Activated CD8-positive, alpha-beta memory T cell treated with anti-CD3 and anti-CD28 coated beads, Interleukin-2, amount 50 U/mL, for 1 hour (primary cell): ENCODE data around the gene SMARCA4.
"Not testable (repeated sequence)": the region's sequence is repeated elsewhere in the genome, so short reads cannot be mapped to it uniquely, and the experiment has no call there.

ENCODE experiments used
- DNase-seq: peaks from one replicate; pipeline ENCODE4 v3.0.0-alpha.2; 2020; ENCODE audit errors: extremely low read depth

Gene SMARCA4

GRCh38 chr19:11098327-11098726, 137.5 kb downstream of the SMARCA4 start:
- DNase-seq, result no peak

- no peak for DNase-seq
These were observed 138.0 kb downstream of the SMARCA4 start for GRCh38 chr19:11098861-11099260.

- no peak for DNase-seq
These were observed 139.2 kb downstream of the SMARCA4 start for GRCh38 chr19:11100049-11100448.

GRCh38 chr19:11101057-11101456, 140.2 kb downstream of the SMARCA4 start:
- DNase-seq, result no peak

- no peak for DNase-seq
These were observed 142.1 kb downstream of the SMARCA4 start for GRCh38 chr19:11102944-11103343.

- DNase-seq, result not testable (repeated sequence)
These were observed 142.8 kb downstream of the SMARCA4 start for GRCh38 chr19:11103667-11104066.

GRCh38 chr19:11105014-11105636, 144.3 kb downstream of the SMARCA4 start:
- no peak for DNase-seq

- no peak for DNase-seq
These were observed 145.6 kb downstream of the SMARCA4 start for GRCh38 chr19:11106477-11106876.

- DNase-seq, result no peak
These were observed 147.9 kb downstream of the SMARCA4 start for GRCh38 chr19:11108746-11109145.

- DNase-seq, result no peak
These were observed 150.4 kb downstream of the SMARCA4 start for GRCh38 chr19:11111117-11111770.

- DNase-seq, result no peak
These were observed 150.9 kb downstream of the SMARCA4 start for GRCh38 chr19:11111771-11112144.
